CD14-positive monocyte (primary cell): Measurements from ENCODE around the gene ETS1. TPM values are rescaled to one million over a fixed set of nuclear protein-coding genes. Genes with fewer than 3 reads are reported as not detected.

Experiments used
- DNase-seq, 3 donors: peaks; one replicate each; pipeline ENCODE4 v3.0.0-alpha.2; 2011 to 2022
- H2AFZ ChIP-seq: 2 replicates; pipeline ENCODE4 v1.6.0; 2012; ENCODE audit warnings: mild to moderate bottlenecking, low read depth, low read length, inconsistent platforms; ENCODE audit not compliant: insufficient read depth, poor library complexity, severe bottlenecking
- H3K27ac ChIP-seq, 2 donors: 1 replicate in 1 of 2; 2 replicates in 1 of 2; pipeline ENCODE4 v1.5.1; 2012 to 2013; ENCODE audit warnings: low read length in 2 of 2, control low read depth in 1 of 2, inconsistent platforms in 1 of 2, low read depth in 1 of 2, mild to moderate bottlenecking in 1 of 2
- H3K27me3 ChIP-seq, 2 donors: one replicate each; pipeline versions ENCODE4 v1.6.0 to v1.6.1; 2011 to 2013; ENCODE audit warnings: low read length in 2 of 2; ENCODE audit not compliant: control insufficient read depth in 2 of 2, insufficient read depth in 2 of 2
- H3K36me3 ChIP-seq, 2 donors: replicated peaks in 1 of 2; 1 replicate in 1 of 2; 2 replicates in 1 of 2; pipeline versions ENCODE4 v1.5.1 to v1.6.1; 2012 to 2013; ENCODE audit warnings: low read length in 2 of 2, control low read depth in 1 of 2, inconsistent platforms in 1 of 2, mild to moderate bottlenecking in 1 of 2; ENCODE audit not compliant: insufficient read depth in 2 of 2, control insufficient read depth in 1 of 2
- H3K4me1 ChIP-seq, 2 donors: 1 replicate in 1 of 2; 2 replicates in 1 of 2; pipeline versions ENCODE4 v1.5.1 to v1.6.1; 2012 to 2013; ENCODE audit warnings: low read length in 2 of 2, control low read depth in 1 of 2, inconsistent platforms in 1 of 2, mild to moderate bottlenecking in 1 of 2, moderate library complexity in 1 of 2; ENCODE audit not compliant: insufficient read depth in 2 of 2, control insufficient read depth in 1 of 2
- H3K4me2 ChIP-seq: replicated peaks from 2 replicates; pipeline ENCODE3; 2012; ENCODE audit warnings: low read length, moderate library complexity, mild to moderate bottlenecking; ENCODE audit not compliant: poor library complexity, severe bottlenecking; ENCODE audit errors: extremely low read depth
- H3K4me3 ChIP-seq, 3 experiments: fragments of 200-600 bp in 1 of 3; sonication (generic) in 1 of 3; replicated peaks in 1 of 3; 1 replicate in 2 of 3; 2 replicates in 1 of 3; pipeline ENCODE4 v1.5.1; 2011 to 2013; ENCODE audit warnings: low read length in 3 of 3, mild to moderate bottlenecking in 3 of 3, control low read depth in 2 of 3, low read depth in 2 of 3, inconsistent platforms in 1 of 3, moderate library complexity in 1 of 3
- H3K79me2 ChIP-seq: 2 replicates; pipeline ENCODE4 v1.6.0; 2012; ENCODE audit warnings: mild to moderate bottlenecking, control low read depth, inconsistent platforms, low read length, moderate library complexity; ENCODE audit not compliant: insufficient read depth
- H3K9ac ChIP-seq: 2 replicates; pipeline ENCODE4 v1.6.0; 2017; ENCODE audit warnings: low read length, mild to moderate bottlenecking; ENCODE audit not compliant: insufficient read depth, poor library complexity, severe bottlenecking
- H3K9me3 ChIP-seq, 2 donors: replicated peaks in 1 of 2; 1 replicate in 1 of 2; 2 replicates in 1 of 2; pipeline versions ENCODE4 v1.5.1 to v1.6.1; 2012 to 2013; ENCODE audit warnings: low read length in 2 of 2, control low read depth in 1 of 2; ENCODE audit not compliant: control insufficient read depth in 1 of 2, insufficient read depth in 1 of 2
- H4K20me1 ChIP-seq: 2 replicates; pipeline ENCODE4 v1.6.0; 2012; ENCODE audit warnings: mild to moderate bottlenecking, low read length, control low read depth, moderate library complexity; ENCODE audit not compliant: insufficient read depth
- H3K27ac Mint-ChIP-seq, 7 donors: one replicate each; pipeline ENCODE4 v1.8.0; 2020; ENCODE audit warnings: mild to moderate bottlenecking in 7 of 7, mixed read lengths in 7 of 7, moderate library complexity in 6 of 7, inconsistent platforms in 2 of 7
- H3K27me3 Mint-ChIP-seq, 3 donors: one replicate each; pipeline ENCODE4 v1.8.0; 2021 to 2022; ENCODE audit warnings: low read depth in 3 of 3, mild to moderate bottlenecking in 3 of 3, mixed read lengths in 3 of 3, moderate library complexity in 3 of 3, inconsistent platforms in 1 of 3
- H3K36me3 Mint-ChIP-seq, 2 donors: one replicate each; pipeline ENCODE4 v1.8.0; 2020; ENCODE audit warnings: mixed read lengths in 2 of 2, inconsistent platforms in 1 of 2, mild to moderate bottlenecking in 1 of 2
- H3K4me1 Mint-ChIP-seq: one replicate; pipeline ENCODE4 v1.8.0; 2020; ENCODE audit warnings: mild to moderate bottlenecking, mixed read lengths
- H3K4me3 Mint-ChIP-seq, 2 donors: one replicate each; pipeline ENCODE4 v1.8.0; 2020; ENCODE audit warnings: mild to moderate bottlenecking in 2 of 2, mixed read lengths in 2 of 2, moderate library complexity in 1 of 2
- H3K9me3 Mint-ChIP-seq, 7 donors: one replicate each; pipeline ENCODE4 v1.8.0; 2020 to 2022; ENCODE audit warnings: mixed read lengths in 7 of 7, mild to moderate bottlenecking in 6 of 7, moderate library complexity in 6 of 7, inconsistent platforms in 2 of 7
- WGBS: methylation state at CpG from one replicate; pipeline ENCODE4 v1.1.5; 2013; ENCODE audit warnings: missing lambda C conversion rate; ENCODE audit not compliant: insufficient coverage; 5-methylcytosine and 5-hydroxymethylcytosine counted together
- intact Hi-C, 2 donors: fragments of 100-400 bp; cut with micrococcal nuclease; formaldehyde crosslinking; loops; one replicate each; pipeline versions ENCODE4 v1.15.0 to v1.15.1; 2023
- polyA plus RNA-seq, 3 donors: library from polyadenylated mRNA; depleted of rRNA in 1 of 3; unstranded in 2 of 3; stranded (reverse) in 1 of 3; fragments of 300-500 nt in 2 of 3; fragments of >200 nt in 1 of 3; fragmentation: Illumina TruSeq in 2 of 3; gene quantifications; 1 replicate in 2 of 3; 2 replicates in 1 of 3; pipeline ENCODE4 v1.2.3, GENCODE V29; 2012 to 2021
- TF ChIP-seq, protein P1 (sequence below): fragments of 200-600 bp; IDR thresholded peaks from one replicate; pipeline ENCODE4 v1.8.0; 2022; ENCODE audit warnings: antibody characterized with exemption, mild to moderate bottlenecking

ETS1 gene
- polyA plus RNA-seq, 3 donors, result 0.67 to 1.6 (median 1.6) TPM

DNA sequence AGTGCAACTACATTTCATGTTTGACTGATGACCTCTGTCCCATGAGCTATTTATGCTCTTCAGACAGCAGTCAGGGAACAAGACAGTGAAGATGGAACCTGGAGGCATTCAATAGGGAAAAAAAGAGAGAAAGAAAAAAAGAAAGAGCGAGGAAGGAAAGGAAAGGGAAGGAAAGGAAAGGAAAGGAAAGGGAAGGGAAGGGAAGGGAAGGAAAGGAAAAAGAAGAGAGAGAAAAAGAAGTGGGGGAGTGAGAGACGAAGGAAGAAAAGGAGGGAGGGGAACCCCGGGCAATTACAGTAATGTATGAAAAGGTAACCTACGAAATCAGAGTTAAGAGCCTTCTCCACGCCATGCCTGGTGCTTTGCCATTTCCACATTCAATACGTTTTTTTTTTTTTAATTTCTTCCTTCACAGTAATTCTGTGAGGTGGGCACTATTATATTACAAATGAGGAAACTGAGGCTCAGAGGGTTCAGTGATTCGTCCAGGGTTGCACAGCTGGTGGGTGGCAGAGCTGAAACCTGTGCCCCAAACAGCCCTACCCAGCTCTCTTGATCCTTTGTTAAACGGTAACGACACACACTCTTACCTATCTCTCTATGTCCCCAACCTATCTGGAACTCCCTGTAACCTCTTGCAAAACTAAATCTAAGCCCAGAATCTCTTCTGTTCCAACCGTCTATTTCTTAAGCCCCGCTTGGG lies 39.3 kb downstream of the ETS1 start:
- peak overlapping the region; percentile 41 for H3K9ac ChIP-seq
- H3K4me1 ChIP-seq, result peaks cover 35 to 38% of the 10 kb centered on the region in 2 donors
- TF ChIP-seq, protein P1, sequence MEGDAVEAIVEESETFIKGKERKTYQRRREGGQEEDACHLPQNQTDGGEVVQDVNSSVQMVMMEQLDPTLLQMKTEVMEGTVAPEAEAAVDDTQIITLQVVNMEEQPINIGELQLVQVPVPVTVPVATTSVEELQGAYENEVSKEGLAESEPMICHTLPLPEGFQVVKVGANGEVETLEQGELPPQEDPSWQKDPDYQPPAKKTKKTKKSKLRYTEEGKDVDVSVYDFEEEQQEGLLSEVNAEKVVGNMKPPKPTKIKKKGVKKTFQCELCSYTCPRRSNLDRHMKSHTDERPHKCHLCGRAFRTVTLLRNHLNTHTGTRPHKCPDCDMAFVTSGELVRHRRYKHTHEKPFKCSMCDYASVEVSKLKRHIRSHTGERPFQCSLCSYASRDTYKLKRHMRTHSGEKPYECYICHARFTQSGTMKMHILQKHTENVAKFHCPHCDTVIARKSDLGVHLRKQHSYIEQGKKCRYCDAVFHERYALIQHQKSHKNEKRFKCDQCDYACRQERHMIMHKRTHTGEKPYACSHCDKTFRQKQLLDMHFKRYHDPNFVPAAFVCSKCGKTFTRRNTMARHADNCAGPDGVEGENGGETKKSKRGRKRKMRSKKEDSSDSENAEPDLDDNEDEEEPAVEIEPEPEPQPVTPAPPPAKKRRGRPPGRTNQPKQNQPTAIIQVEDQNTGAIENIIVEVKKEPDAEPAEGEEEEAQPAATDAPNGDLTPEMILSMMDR, result no peak
- H3K27ac ChIP-seq, result no peak overlapping the region
- H3K27me3 ChIP-seq, result peaks cover 13 to 28% of the 10 kb centered on the region in 2 donors
- H3K36me3 ChIP-seq, result no peaks in the 10 kb centered on the region
- Mint-ChIP-seq H3K27me3 (peaks cover 13 to 39% (median 37%) of the 10 kb centered on the region in 3 donors), H3K27ac (peak overlapping the region in 3 of 7 donors; percentile 62 to 74 (median 63)), H3K4me3 (peak overlapping the region; percentile 75 to 89), H3K36me3 (peaks cover 0 to 7% of the 10 kb centered on the region in 2 donors), H3K4me1 (peaks cover 54% of the 10 kb centered on the region), H3K9me3 (peaks cover 0 to 1% (median 0%) of the 10 kb centered on the region in 7 donors)
- DNase-seq, result no peak
- H4K20me1 ChIP-seq, result no peaks in the 10 kb centered on the region
- peak overlapping the region; percentile 78 for H2AFZ ChIP-seq
- no peaks in the 10 kb centered on the region for H3K79me2 ChIP-seq
- 20% methylated on average over 5 of the region's 11 CpGs for WGBS
- intact Hi-C loops, result no loop called here
- H3K9me3 ChIP-seq, result no peaks in the 10 kb centered on the region
- peak overlapping the region; percentile 23 to 71 (median 31) for H3K4me3 ChIP-seq
- H3K4me2 ChIP-seq, result peak overlapping the region; percentile 89

DNA sequence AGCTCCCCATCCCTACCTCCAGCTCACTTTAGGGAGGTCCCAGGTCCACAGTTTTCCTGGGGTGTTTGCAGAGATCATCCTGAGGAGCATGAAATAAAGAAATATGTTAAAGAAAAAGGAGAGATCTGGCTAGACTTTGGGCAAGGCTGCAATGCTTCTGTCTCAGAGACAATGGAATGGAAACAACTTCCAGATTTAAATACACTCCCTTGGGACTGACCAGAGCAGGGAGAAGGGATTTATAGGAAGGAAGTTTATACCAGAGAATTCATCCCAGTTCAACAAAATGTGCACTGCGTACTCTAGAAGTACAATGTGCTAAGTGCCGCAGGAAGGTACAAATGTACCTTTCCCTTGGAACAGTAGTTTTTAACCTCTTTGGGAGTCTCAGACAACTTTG lies 40.4 kb downstream of the ETS1 start:
- H3K9ac ChIP-seq, result no peak overlapping the region
- TF ChIP-seq, protein P1, result no peak
- H3K27ac ChIP-seq, result no peak overlapping the region
- no peak for DNase-seq
- H3K9me3 Mint-ChIP-seq, result peaks cover 0 to 1% (median 0%) of the 10 kb centered on the region in 7 donors
- peaks cover 0 to 7% of the 10 kb centered on the region in 2 donors for H3K36me3 Mint-ChIP-seq
- H3K4me1 Mint-ChIP-seq, result peaks cover 46% of the 10 kb centered on the region
- H3K4me1 ChIP-seq, result peaks cover 23 to 26% of the 10 kb centered on the region in 2 donors
- intact Hi-C loops, result no loop called here
- H3K36me3 ChIP-seq, result no peaks in the 10 kb centered on the region
- H3K4me2 ChIP-seq, result no peak overlapping the region
- H3K27me3 Mint-ChIP-seq, result peaks cover 15 to 39% (median 35%) of the 10 kb centered on the region in 3 donors
- H2AFZ ChIP-seq, result no peak overlapping the region
- no peak overlapping the region for H3K4me3 ChIP-seq
- no peaks in the 10 kb centered on the region for H3K79me2 ChIP-seq
- no peaks in the 10 kb centered on the region for H3K9me3 ChIP-seq
- 100% methylated on average over 2 of the region's 2 CpGs for WGBS
- peaks cover 13 to 28% of the 10 kb centered on the region in 2 donors for H3K27me3 ChIP-seq
- no peak overlapping the region for H3K27ac Mint-ChIP-seq
- H4K20me1 ChIP-seq, result no peaks in the 10 kb centered on the region
- H3K4me3 Mint-ChIP-seq, result no peak overlapping the region
